ENCODE measurements around the gene OPTN.

- TF ChIP-seq CTCF (IDR thresholded peaks at IDR 0.05) (no peak), POLR2AphosphoS5 (IDR thresholded peaks at IDR 0.05; ENCODE audit: low read depth, low read length) (no peak), SMC3 (IDR thresholded peaks at IDR 0.05; ENCODE audit: low read depth, low read length) (no peak), USF2 (IDR thresholded peaks at IDR 0.05; ENCODE audit: borderline replicate concordance, low read depth, low read length) (no peak), CHD2 (IDR thresholded peaks at IDR 0.05; ENCODE audit: low read length, partially characterized antibody) (no peak), NRF1 (IDR thresholded peaks at IDR 0.05; ENCODE audit: low read depth, low read length) (no peak), RFX5 (IDR thresholded peaks at IDR 0.05; ENCODE audit: low read length) (no peak)
Observed at GRCh38 chr10:13161857-13162271, 61.9 kb downstream of the OPTN start.

Data from SK-N-SH (cell line).